PC-3 (cell line): ENCODE measurements around the gene NDUFAF8. TPM values are rescaled to one million over a fixed set of nuclear protein-coding genes. Genes with fewer than 3 reads are reported as not detected.

Experiments
- ATAC-seq: fragments of 200-7000 bp; cut with Tn5 transposase; 2 replicates; pipeline ENCODE4 v1.9.1; 2020; ENCODE audit warnings: mild to moderate bottlenecking, moderate library complexity
- BruUV-seq: library from RNA; stranded (reverse); fragments of 400-500 nt; replicated peaks from 2 replicates; lab custom pipeline; 2021; lab: Mats Ljungman, UMichigan
- CTCF ChIA-PET: fragments of 300-600 bp; sonication (Branson Sonifier 250); formaldehyde crosslinking; loops from one replicate; lab custom pipeline; 2022; ENCODE audit warnings: antibody characterized with exemption; lab: Charles Lee
- POLR2A ChIA-PET: fragments of 300-600 bp; sonication (Branson Sonifier 250); formaldehyde crosslinking; loops from one replicate; lab custom pipeline; 2022; ENCODE audit warnings: antibody characterized with exemption; ENCODE audit not compliant: unreplicated experiment; lab: Charles Lee
- DNase-seq: peaks from one replicate; pipeline ENCODE4 v3.0.0-alpha.2; 2015
- H2AFZ ChIP-seq: fragments of 300-600 bp; sonication (generic); 2 replicates; pipeline ENCODE4 v1.6.0; 2016; ENCODE audit warnings: antibody characterized with exemption, low read length
- H3F3A ChIP-seq: fragments of 300-600 bp; sonication (generic); one replicate; pipeline ENCODE4 v1.6.0; 2017; ENCODE audit warnings: antibody characterized with exemption, low read length, control low read depth, mild to moderate bottlenecking; ENCODE audit not compliant: unreplicated experiment
- H3K27ac ChIP-seq: fragments of 300-600 bp; sonication (generic); 2 replicates; pipeline ENCODE4 v1.5.1; 2016; ENCODE audit warnings: mild to moderate bottlenecking, low read length
- H3K27me3 ChIP-seq: fragments of 300-600 bp; sonication (generic); 2 replicates; pipeline ENCODE4 v1.6.1; 2016; ENCODE audit warnings: low read length, mixed read lengths
- H3K36me3 ChIP-seq: fragments of 300-600 bp; sonication (generic); 2 replicates; pipeline ENCODE4 v1.6.1; 2016; ENCODE audit warnings: low read depth, mixed run types, low read length, mixed read lengths
- H3K4me1 ChIP-seq: fragments of 300-600 bp; sonication (generic); 2 replicates; pipeline ENCODE4 v1.5.1; 2016; ENCODE audit warnings: low read length; ENCODE audit not compliant: insufficient read depth
- H3K4me2 ChIP-seq: fragments of 300-600 bp; sonication (generic); 2 replicates; pipeline ENCODE4 v1.6.0; 2016; ENCODE audit warnings: low read length
- H3K4me3 ChIP-seq: fragments of 300-600 bp; sonication (generic); 2 replicates; pipeline ENCODE4 v1.5.1; 2016; ENCODE audit warnings: mild to moderate bottlenecking, low read length, mixed read lengths
- H3K79me2 ChIP-seq: fragments of 300-600 bp; sonication (generic); 2 replicates; pipeline ENCODE4 v1.6.1; 2017; ENCODE audit warnings: low read length, mixed read lengths
- H3K9ac ChIP-seq: fragments of 300-600 bp; sonication (generic); 2 replicates; pipeline ENCODE4 v1.6.0; 2016; ENCODE audit warnings: mild to moderate bottlenecking, low read length
- H3K9me2 ChIP-seq: fragments of 300-600 bp; sonication (generic); replicated peaks from 2 replicates; pipeline ENCODE4 v1.6.1; 2016; ENCODE audit warnings: mixed run types, low read length, mixed read lengths
- H3K9me3 ChIP-seq: fragments of 300-600 bp; sonication (generic); 2 replicates; pipeline ENCODE4 v1.6.1; 2016; ENCODE audit warnings: low read length, mixed read lengths
- H4K20me1 ChIP-seq: fragments of 300-600 bp; sonication (generic); 2 replicates; pipeline ENCODE4 v1.6.1; 2016; ENCODE audit warnings: low read length, mixed read lengths
- CTCF ChIP-seq: fragments of 300-600 bp; sonication (generic); conservative IDR thresholded peaks from 2 replicates; pipeline ENCODE4 v1.5.1; 2017; ENCODE audit warnings: antibody characterized with exemption, low read depth, mild to moderate bottlenecking, low read length
- EZH2 ChIP-seq: fragments of 300-600 bp; sonication (generic); IDR thresholded peaks from one replicate; pipeline ENCODE4 v1.6.1; 2017; ENCODE audit warnings: antibody characterized with exemption, mild to moderate bottlenecking, low read length; ENCODE audit not compliant: unreplicated experiment
- EZH2phosphoT487 ChIP-seq: fragments of 300-600 bp; sonication (generic); IDR thresholded peaks from 2 replicates; pipeline ENCODE4 v1.6.1; 2018; ENCODE audit warnings: mild to moderate bottlenecking, antibody characterized with exemption, low read length, borderline replicate concordance
- intact Hi-C: fragments of 100-400 bp; cut with micrococcal nuclease; formaldehyde crosslinking; loops from 2 replicates; pipeline ENCODE4 v1.9.0; 2023
- total RNA-seq: library from RNA; depleted of rRNA; stranded (reverse); fragments of >200 nt; gene quantifications from 2 replicates; pipeline ENCODE4 v1.2.3, GENCODE V29; 2014

The NDUFAF8 gene
- total RNA-seq, 1 experiment from 2014 or later, result 125 TPM

GRCh38 chr17:81213978-81214377 lies 25.1 kb upstream of the NDUFAF8 start:
- no peak overlapping the region for H3K4me3 ChIP-seq
- no peaks in the 10 kb centered on the region for H3K36me3 ChIP-seq
- no peaks in the 10 kb centered on the region for H4K20me1 ChIP-seq
- H3K79me2 ChIP-seq, result no peaks in the 10 kb centered on the region
- BruUV-seq, result no TSS peak
- DNase-seq (no peak), ATAC-seq (no peak)
- H3K27me3 ChIP-seq, result no peaks in the 10 kb centered on the region
- H3K9me2 ChIP-seq, result no peaks in the 10 kb centered on the region
- H3K4me1 ChIP-seq, result no peaks in the 10 kb centered on the region
- H2AFZ ChIP-seq, result no peak overlapping the region
- H3K4me2 ChIP-seq, result no peak overlapping the region
- TF ChIP-seq EZH2phosphoT487, result no peak
- no peak for TF ChIP-seq EZH2
- TF ChIP-seq CTCF, result no peak
- no peaks in the 10 kb centered on the region for H3F3A ChIP-seq
- ChIA-PET CTCF (no interaction called here), POLR2A (no interaction called here)
- H3K9ac ChIP-seq, result no peak overlapping the region
- no peaks in the 10 kb centered on the region for H3K9me3 ChIP-seq
- intact Hi-C loops, result no loop called here
- H3K27ac ChIP-seq, result no peak overlapping the region

GRCh38 chr17:81217491-81217890 lies 21.6 kb upstream of the NDUFAF8 start:
- H3K4me3 ChIP-seq, result no peak overlapping the region
- CTCF ChIA-PET, result no interaction called here

More at GRCh38 chr17:81217491-81217890, 21.6 kb upstream of the NDUFAF8 start:
- intact Hi-C loops, result no loop called here
- Histone ChIP-seq H3K27me3 (no peaks in the 10 kb centered on the region), H3K9ac (no peak overlapping the region), H4K20me1 (no peaks in the 10 kb centered on the region), H3K79me2 (peaks cover 17% of the 10 kb centered on the region), H3K9me2 (no peaks in the 10 kb centered on the region), H2AFZ (no peak overlapping the region), H3K9me3 (no peaks in the 10 kb centered on the region), H3K27ac (no peak overlapping the region), H3K36me3 (no peaks in the 10 kb centered on the region), H3F3A (no peaks in the 10 kb centered on the region), H3K4me1 (peaks cover 10% of the 10 kb centered on the region; the same call in 1 of the 2 replicates), H3K4me2 (no peak overlapping the region)
- DNase-seq, result no peak
- ATAC-seq, result no peak
- no peak for TF ChIP-seq EZH2
- no peak for TF ChIP-seq CTCF
- TF ChIP-seq EZH2phosphoT487, result no peak
- POLR2A ChIA-PET, result no interaction called here
- no TSS peak for BruUV-seq
